GM12891 (cell line): ENCODE results near the gene CDC20.

Experiments used
- PAX5 ChIP-seq: IDR thresholded peaks from 2 replicates; pipeline ENCODE4 v1.6.1; 2011; ENCODE audit warnings: low read length, moderate library complexity, mild to moderate bottlenecking; ENCODE audit not compliant: insufficient read depth, severe bottlenecking
- POLR2A ChIP-seq: IDR thresholded peaks from 2 replicates; pipeline ENCODE4 v1.6.1; 2011; ENCODE audit warnings: low read depth, low read length, control low read depth
- POLR2AphosphoS5 ChIP-seq: IDR thresholded peaks from 2 replicates; pipeline ENCODE4 v1.6.1; 2011; ENCODE audit warnings: low read depth, low read length, control low read depth

DNA sequence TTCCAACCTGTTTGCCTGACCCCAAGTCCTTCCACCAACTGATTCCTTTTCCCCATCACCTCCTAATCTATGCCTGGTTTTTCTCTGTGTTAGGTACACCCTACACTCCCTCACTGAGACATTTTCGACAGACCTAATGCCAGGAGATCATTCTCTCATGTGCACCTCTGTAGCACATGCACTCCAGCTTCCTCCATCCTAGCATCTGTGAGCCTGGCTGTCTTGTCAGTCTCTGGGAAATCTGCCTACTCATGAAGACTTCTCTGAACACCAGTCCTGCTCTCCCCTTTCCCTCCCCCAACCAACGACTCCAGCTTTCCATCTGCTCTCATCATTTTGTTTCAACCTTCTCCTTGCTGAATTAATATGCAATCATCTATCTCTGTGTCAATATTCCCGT lies 29.8 kb downstream of the CDC20 start:
- no peak for TF ChIP-seq POLR2A
- TF ChIP-seq POLR2AphosphoS5 = no peak
- TF ChIP-seq PAX5 = no peak
